ENCODE data around the gene RETREG1.

The RETREG1 gene

DNA sequence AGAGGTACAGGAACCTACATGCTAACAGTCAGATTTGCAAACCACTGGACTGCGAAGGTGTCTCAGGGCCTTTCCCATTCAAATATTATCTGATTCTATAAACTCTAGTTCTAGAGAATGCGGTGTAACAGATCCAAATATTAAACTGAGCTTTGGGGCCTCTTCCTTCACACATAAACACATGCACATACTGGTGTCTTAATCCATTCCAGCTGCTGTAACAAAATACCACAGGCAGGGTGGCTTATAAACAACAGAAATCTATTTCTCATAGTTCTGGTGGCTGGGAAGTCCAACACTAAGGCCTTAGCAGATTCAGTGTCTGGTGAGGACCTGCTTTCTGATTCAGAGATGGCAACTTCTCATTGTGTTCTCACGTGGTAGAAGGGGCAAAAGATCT lies 30.2 kb downstream of the RETREG1 start:
- no peak overlapping the region for H3K14ac ChIP-seq (ENCODE audit: low read length in 2 of 2)
- H2BK15ac ChIP-seq (ENCODE audit: low read depth, poor library complexity, severe bottlenecking), result no peak overlapping the region
- H3K27ac ChIP-seq (ENCODE audit: low read length, poor library complexity, severe bottlenecking), result no peak overlapping the region
- WGBS, result 60% methylated on average over 3 of the region's 3 CpGs
- H3K4me2 ChIP-seq (ENCODE audit: low read length, poor library complexity, severe bottlenecking), result no peak overlapping the region
- no peaks in the 10 kb centered on the region for H3K9me3 ChIP-seq (ENCODE audit: control insufficient read depth, low read length)
- H3K36me3 ChIP-seq (ENCODE audit: control insufficient read depth in 1 of 2, insufficient read depth in 2 of 2, low read depth in 1 of 2, low read length in 2 of 2), result no peaks in the 10 kb centered on the region
- H2AK5ac ChIP-seq (ENCODE audit: low read length, severe bottlenecking), result no peak overlapping the region
- H3K4me3 ChIP-seq (ENCODE audit: insufficient read depth in 1 of 2, low read depth in 1 of 2, low read length in 2 of 2), result no peak overlapping the region
- H3K18ac ChIP-seq (ENCODE audit: low read depth in 1 of 2, low read length in 2 of 2), result no peak overlapping the region
- H3K4ac ChIP-seq (ENCODE audit: low read depth in 1 of 2, low read length in 2 of 2), result no peak overlapping the region
- no peaks in the 10 kb centered on the region for H3K79me1 ChIP-seq (replicated peaks; ENCODE audit: low read length, poor library complexity, severe bottlenecking)
- no peak for DNase-seq
- no peak overlapping the region for H4K91ac ChIP-seq (ENCODE audit: low read length)
- no peak overlapping the region for H3K9ac ChIP-seq (ENCODE audit: low read length)
- peaks cover 0 to 13% of the 10 kb centered on the region in 2 experiments for H3K27me3 ChIP-seq (ENCODE audit: control insufficient read depth in 1 of 2, insufficient read depth in 1 of 2, low read length in 2 of 2)
- no peak overlapping the region for H2BK5ac ChIP-seq (ENCODE audit: low read depth, low read length, poor library complexity, severe bottlenecking)
- H4K8ac ChIP-seq (ENCODE audit: low read length), result no peak overlapping the region
- no peak overlapping the region for H2BK120ac ChIP-seq (ENCODE audit: low read depth, low read length)
- H2BK12ac ChIP-seq (ENCODE audit: low read length in 2 of 2), result no peak overlapping the region
- no peak overlapping the region for H2AFZ ChIP-seq (ENCODE audit: low read depth, low read length)
- no peaks in the 10 kb centered on the region for H3K4me1 ChIP-seq (ENCODE audit: control insufficient read depth, insufficient read depth, low read depth, low read length)
- no peak overlapping the region for H3K23ac ChIP-seq (ENCODE audit: low read length in 2 of 2)

DNA sequence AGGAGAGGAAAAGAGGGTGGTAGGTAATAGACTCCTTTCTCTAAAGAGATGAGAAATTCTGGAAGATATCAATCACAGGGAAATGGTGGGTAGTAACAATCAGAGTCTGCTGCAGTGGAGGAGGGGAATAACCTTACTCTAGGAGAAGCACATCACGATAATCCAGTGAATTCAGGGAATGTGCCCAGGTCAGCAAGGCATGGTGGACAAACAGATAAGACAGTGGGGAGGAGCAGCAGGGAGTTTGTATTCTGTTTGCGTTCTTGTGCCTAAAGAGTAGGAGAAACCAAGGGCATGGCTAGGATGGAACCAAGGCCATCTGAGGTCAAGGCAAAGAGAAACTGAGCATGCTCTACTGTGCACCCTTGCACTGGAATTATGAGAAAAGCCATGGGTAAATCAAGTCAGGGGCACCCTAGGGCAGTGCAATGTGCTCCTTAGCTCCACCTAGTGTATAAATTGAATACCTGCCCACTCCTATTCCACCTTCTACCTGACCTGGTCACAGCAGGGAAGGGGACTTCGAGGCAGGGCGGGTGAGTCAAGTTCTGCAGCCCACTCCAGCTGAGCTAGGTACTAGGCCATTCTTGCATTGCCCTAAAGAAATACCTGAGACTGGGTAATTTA lies 31.6 kb downstream of the RETREG1 start:
- no peak overlapping the region for H3K23ac ChIP-seq (ENCODE audit: low read length in 2 of 2)
- no peak overlapping the region for H3K4ac ChIP-seq (ENCODE audit: low read depth in 1 of 2, low read length in 2 of 2)
- H2AFZ ChIP-seq (ENCODE audit: low read depth, low read length), result no peak overlapping the region
- H3K9ac ChIP-seq (ENCODE audit: low read length), result no peak overlapping the region
- 84% methylated on average over 4 of the region's 4 CpGs for WGBS
- no peak overlapping the region for H3K18ac ChIP-seq (ENCODE audit: low read depth in 1 of 2, low read length in 2 of 2)
- no peak overlapping the region for H2BK120ac ChIP-seq (ENCODE audit: low read depth, low read length)
- H3K27ac ChIP-seq (ENCODE audit: low read length, poor library complexity, severe bottlenecking), result no peak overlapping the region
- H3K27me3 ChIP-seq (ENCODE audit: control insufficient read depth in 1 of 2, insufficient read depth in 1 of 2, low read length in 2 of 2), result peaks cover 0 to 13% of the 10 kb centered on the region in 2 experiments
- H3K4me2 ChIP-seq (ENCODE audit: low read length, poor library complexity, severe bottlenecking), result no peak overlapping the region
- no peak overlapping the region for H4K91ac ChIP-seq (ENCODE audit: low read length)
- no peaks in the 10 kb centered on the region for H3K4me1 ChIP-seq (ENCODE audit: control insufficient read depth, insufficient read depth, low read depth, low read length)
- H2AK5ac ChIP-seq (ENCODE audit: low read length, severe bottlenecking), result no peak overlapping the region
- no peak overlapping the region for H2BK15ac ChIP-seq (ENCODE audit: low read depth, poor library complexity, severe bottlenecking)
- H3K9me3 ChIP-seq (ENCODE audit: control insufficient read depth, low read length), result no peaks in the 10 kb centered on the region
- H3K4me3 ChIP-seq (ENCODE audit: insufficient read depth in 1 of 2, low read depth in 1 of 2, low read length in 2 of 2), result no peak overlapping the region
- no peak overlapping the region for H2BK5ac ChIP-seq (ENCODE audit: low read depth, low read length, poor library complexity, severe bottlenecking)
- no peak overlapping the region for H3K14ac ChIP-seq (ENCODE audit: low read length in 2 of 2)
- no peaks in the 10 kb centered on the region for H3K36me3 ChIP-seq (ENCODE audit: control insufficient read depth in 1 of 2, insufficient read depth in 2 of 2, low read depth in 1 of 2, low read length in 2 of 2)
- no peak overlapping the region for H2BK12ac ChIP-seq (ENCODE audit: low read length in 2 of 2)
- H3K79me1 ChIP-seq (replicated peaks; ENCODE audit: low read length, poor library complexity, severe bottlenecking), result no peaks in the 10 kb centered on the region
- DNase-seq, result no peak
- H4K8ac ChIP-seq (ENCODE audit: low read length), result no peak overlapping the region

DNA sequence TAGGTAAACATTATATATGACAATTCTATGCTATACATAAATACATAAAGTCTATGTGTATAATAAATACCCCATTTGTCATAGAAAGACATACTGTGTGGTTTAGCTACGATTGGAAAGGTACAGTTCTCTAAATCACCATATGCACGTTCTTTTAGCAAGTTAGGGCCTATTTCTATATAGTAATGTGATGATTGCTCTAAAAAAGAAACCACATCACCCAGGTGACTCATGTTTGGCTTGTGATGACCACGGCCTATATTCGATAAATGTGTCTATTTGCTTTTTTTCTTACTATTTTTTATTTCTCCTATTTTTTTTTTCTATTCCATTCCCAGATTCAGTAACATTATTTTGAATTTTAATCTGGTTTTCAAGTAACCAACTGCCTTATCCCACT lies 34.7 kb downstream of the RETREG1 start:
- Histone ChIP-seq H3K27me3 (ENCODE audit: control insufficient read depth in 1 of 2, insufficient read depth in 1 of 2, low read length in 2 of 2) (no peaks in the 10 kb centered on the region), H3K23ac (ENCODE audit: low read length in 2 of 2) (no peak overlapping the region), H3K18ac (ENCODE audit: low read depth in 1 of 2, low read length in 2 of 2) (no peak overlapping the region), H2BK15ac (ENCODE audit: low read depth, poor library complexity, severe bottlenecking) (no peak overlapping the region), H4K8ac (ENCODE audit: low read length) (no peak overlapping the region), H3K4ac (ENCODE audit: low read depth in 1 of 2, low read length in 2 of 2) (no peak overlapping the region), H2BK12ac (ENCODE audit: low read length in 2 of 2) (no peak overlapping the region), H3K36me3 (ENCODE audit: control insufficient read depth in 1 of 2, insufficient read depth in 2 of 2, low read depth in 1 of 2, low read length in 2 of 2) (no peaks in the 10 kb centered on the region), H2BK120ac (ENCODE audit: low read depth, low read length) (no peak overlapping the region), H3K9me3 (ENCODE audit: control insufficient read depth, low read length) (no peaks in the 10 kb centered on the region), H2AFZ (ENCODE audit: low read depth, low read length) (no peak overlapping the region), H3K4me2 (ENCODE audit: low read length, poor library complexity, severe bottlenecking) (no peak overlapping the region), H3K4me3 (ENCODE audit: insufficient read depth in 1 of 2, low read depth in 1 of 2, low read length in 2 of 2) (no peak overlapping the region), H3K14ac (ENCODE audit: low read length in 2 of 2) (no peak overlapping the region), H3K9ac (ENCODE audit: low read length) (no peak overlapping the region), H3K79me1 (replicated peaks; ENCODE audit: low read length, poor library complexity, severe bottlenecking) (no peaks in the 10 kb centered on the region), H4K91ac (ENCODE audit: low read length) (no peak overlapping the region), H3K27ac (ENCODE audit: low read length, poor library complexity, severe bottlenecking) (no peak overlapping the region), H2AK5ac (ENCODE audit: low read length, severe bottlenecking) (no peak overlapping the region), H3K4me1 (ENCODE audit: control insufficient read depth, insufficient read depth, low read depth, low read length) (no peaks in the 10 kb centered on the region), H2BK5ac (ENCODE audit: low read depth, low read length, poor library complexity, severe bottlenecking) (no peak overlapping the region)
- no CpG with 5 or more reads among the region's 4 CpGs for WGBS
- DNase-seq, result no peak

DNA sequence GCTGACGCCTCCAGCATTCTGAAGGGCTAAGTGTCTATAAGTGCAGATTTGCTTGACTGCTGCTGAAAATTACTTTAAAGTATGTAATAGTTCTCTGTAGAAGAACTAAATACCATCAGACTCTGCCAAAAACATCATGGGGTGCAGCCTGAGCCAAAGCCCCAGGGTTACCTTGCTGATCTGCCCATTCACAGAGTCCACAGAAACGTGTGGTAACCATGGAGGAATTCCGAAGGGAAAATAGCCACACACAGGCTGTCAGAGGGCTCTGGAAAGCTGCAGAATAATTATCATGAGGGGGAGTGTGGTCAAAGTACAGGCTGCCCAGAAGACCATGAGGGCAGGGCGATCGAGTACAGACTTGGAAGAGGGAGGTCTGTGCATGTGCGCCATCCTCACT lies 36.4 kb downstream of the RETREG1 start:
- no peaks in the 10 kb centered on the region for H3K4me1 ChIP-seq (ENCODE audit: control insufficient read depth, insufficient read depth, low read depth, low read length)
- H3K14ac ChIP-seq (ENCODE audit: low read length in 2 of 2), result no peak overlapping the region
- H3K9me3 ChIP-seq (ENCODE audit: control insufficient read depth, low read length), result no peaks in the 10 kb centered on the region
- no peak for DNase-seq
- H3K27ac ChIP-seq (ENCODE audit: low read length, poor library complexity, severe bottlenecking), result no peak overlapping the region
- H2AFZ ChIP-seq (ENCODE audit: low read depth, low read length), result no peak overlapping the region
- WGBS, result 85% methylated on average over 5 of the region's 6 CpGs
- H3K79me1 ChIP-seq (replicated peaks; ENCODE audit: low read length, poor library complexity, severe bottlenecking), result no peaks in the 10 kb centered on the region
- no peak overlapping the region for H2BK120ac ChIP-seq (ENCODE audit: low read depth, low read length)
- no peak overlapping the region for H3K23ac ChIP-seq (ENCODE audit: low read length in 2 of 2)
- H3K4ac ChIP-seq (ENCODE audit: low read depth in 1 of 2, low read length in 2 of 2), result no peak overlapping the region
- H2AK5ac ChIP-seq (ENCODE audit: low read length, severe bottlenecking), result no peak overlapping the region
- no peak overlapping the region for H4K91ac ChIP-seq (ENCODE audit: low read length)
- no peaks in the 10 kb centered on the region for H3K27me3 ChIP-seq (ENCODE audit: control insufficient read depth in 1 of 2, insufficient read depth in 1 of 2, low read length in 2 of 2)
- no peak overlapping the region for H3K18ac ChIP-seq (ENCODE audit: low read depth in 1 of 2, low read length in 2 of 2)
- H3K9ac ChIP-seq (ENCODE audit: low read length), result no peak overlapping the region
- no peak overlapping the region for H2BK5ac ChIP-seq (ENCODE audit: low read depth, low read length, poor library complexity, severe bottlenecking)
- H3K4me3 ChIP-seq (ENCODE audit: insufficient read depth in 1 of 2, low read depth in 1 of 2, low read length in 2 of 2), result no peak overlapping the region
- H2BK15ac ChIP-seq (ENCODE audit: low read depth, poor library complexity, severe bottlenecking), result no peak overlapping the region
- no peak overlapping the region for H3K4me2 ChIP-seq (ENCODE audit: low read length, poor library complexity, severe bottlenecking)
- H3K36me3 ChIP-seq (ENCODE audit: control insufficient read depth in 1 of 2, insufficient read depth in 2 of 2, low read depth in 1 of 2, low read length in 2 of 2), result no peaks in the 10 kb centered on the region
- no peak overlapping the region for H4K8ac ChIP-seq (ENCODE audit: low read length)
- no peak overlapping the region for H2BK12ac ChIP-seq (ENCODE audit: low read length in 2 of 2)

All from mesenchymal stem cell (in vitro differentiated cells and primary cell).